K562 (cell line): ENCODE data around the gene OMP. TPM values are rescaled to one million over a fixed set of nuclear protein-coding genes. Genes with fewer than 3 reads are reported as not detected.

ENCODE experiments used
- DDX20 ChIP-seq: fragments of 450-650 bp; IDR thresholded peaks from 2 replicates; pipeline ENCODE4 v1.6.1; 2016; ENCODE audit warnings: missing genetic modification characterization, low read depth, mild to moderate bottlenecking, missing compliant biosample characterization, moderate library complexity
- ELF4 ChIP-seq: fragments of 450-650 bp; formaldehyde crosslinking; IDR thresholded peaks from 2 replicates; pipeline ENCODE4 v1.4.0; 2022; ENCODE audit warnings: missing genetic modification characterization
- FIP1L1 ChIP-seq: fragments of 200-400 bp; formaldehyde crosslinking; IDR thresholded peaks from 2 replicates; pipeline ENCODE4 v1.6.1; 2018; ENCODE audit warnings: mild to moderate bottlenecking, low read depth, low read length; ENCODE audit not compliant: poor library complexity, severe bottlenecking
- GABPA ChIP-seq: fragments of 200-800 bp; sonication (Bioruptor generic); conservative IDR thresholded peaks from 2 replicates; pipeline ENCODE4 v1.6.1; 2016; ENCODE audit warnings: low read depth, missing genetic modification characterization, missing compliant biosample characterization
- NCOA4 ChIP-seq: fragments of 450-650 bp; IDR thresholded peaks from 2 replicates; pipeline ENCODE4 v1.6.1; 2018; ENCODE audit warnings: mild to moderate bottlenecking; ENCODE audit not compliant: partially characterized antibody
- NCOR1 ChIP-seq: fragments of 450-650 bp; IDR thresholded peaks from 2 replicates; pipeline ENCODE4 v1.6.1; 2016; ENCODE audit warnings: mild to moderate bottlenecking, moderate library complexity
- NR4A1 ChIP-seq, 2 experiments: fragments of 250-450 bp in 1 of 2; fragments of 450-650 bp in 1 of 2; sonication (Bioruptor Pico) in 1 of 2; IDR thresholded peaks; 2 replicates each; pipeline versions ENCODE4 v1.4.0 to v1.6.1; 2016 to 2020; ENCODE audit warnings: mild to moderate bottlenecking in 2 of 2, missing compliant biosample characterization in 1 of 2, missing genetic modification characterization in 1 of 2, moderate library complexity in 1 of 2
- OTX1 ChIP-seq: fragments of 450-650 bp; formaldehyde crosslinking; IDR thresholded peaks from 2 replicates; pipeline ENCODE4 v1.4.0; 2022; ENCODE audit warnings: mild to moderate bottlenecking
- PHF8 ChIP-seq: fragments of 200-600 bp; sonication (generic); IDR thresholded peaks from 2 replicates; pipeline ENCODE4 v1.6.1; 2012; ENCODE audit warnings: mixed run types, mild to moderate bottlenecking, inconsistent platforms, low read length, moderate library complexity, borderline replicate concordance
- POU5F1 ChIP-seq: fragments of 150-350 bp; IDR thresholded peaks from 2 replicates; pipeline ENCODE4 v1.6.1; 2014; ENCODE audit warnings: borderline replicate concordance, low read length, low read depth, mild to moderate bottlenecking; ENCODE audit not compliant: partially characterized antibody
- PTRF ChIP-seq: fragments of 450-650 bp; IDR thresholded peaks from 2 replicates; pipeline ENCODE4 v1.6.1; 2016; ENCODE audit warnings: mild to moderate bottlenecking, missing genetic modification characterization, missing compliant biosample characterization
- SMAD1 ChIP-seq: fragments of 150-350 bp; IDR thresholded peaks from 2 replicates; pipeline ENCODE4 v1.6.1; 2014; ENCODE audit warnings: low read length, low read depth; ENCODE audit not compliant: partially characterized antibody
- TARDBP ChIP-seq: fragments of 450-650 bp; IDR thresholded peaks from 2 replicates; pipeline ENCODE4 v1.6.1; 2016
- YBX1 ChIP-seq: fragments of 450-650 bp; IDR thresholded peaks from 2 replicates; pipeline ENCODE4 v1.7.1; 2016; ENCODE audit warnings: mild to moderate bottlenecking
- ZNF174 ChIP-seq: fragments of 250-450 bp; sonication (Bioruptor Pico); IDR thresholded peaks from 2 replicates; pipeline ENCODE4 v1.4.0; 2020; ENCODE audit warnings: mild to moderate bottlenecking
- ZNF586 ChIP-seq: fragments of 450-650 bp; formaldehyde crosslinking; conservative IDR thresholded peaks from 2 replicates; pipeline ENCODE4 v1.4.0; 2020; ENCODE audit warnings: mild to moderate bottlenecking, moderate library complexity
- polyA plus RNA-seq, 8 experiments: library from polyadenylated mRNA; depleted of rRNA in 4 of 8; stranded (reverse) in 5 of 8; unstranded in 3 of 8; fragments of >200 nt; fragmentation: Nextera tagmentation in 2 of 8; fragmentation: Illumina TruSeq in 1 of 8; extraction: Ambion mirVana in 2 of 8; extraction: Trizol in 1 of 8; gene quantifications; 2 replicates each; pipeline versions ENCODE4 v1.2.1 to v1.2.3, GENCODE V29; 2011 to 2014; ENCODE audit warnings: inconsistent platforms in 1 of 8, missing spikeins in 1 of 8
- total RNA-seq, 7 experiments: library from RNA; depleted of rRNA in 6 of 7; stranded (reverse); fragments of >200 nt in 6 of 7; fragmentation: Illumina TruSeq in 2 of 7; extraction: Trizol in 2 of 7; gene quantifications; 2 replicates each; pipeline versions ENCODE4 v1.2.1 to v1.2.3, GENCODE V29; 2011 to 2021; ENCODE audit warnings: low replicate concordance in 1 of 7
- TF ChIP-seq, protein P1 (sequence below): fragments of 250-450 bp; sonication (Bioruptor Pico); IDR thresholded peaks from 2 replicates; pipeline ENCODE4 v1.4.0; 2020
- TF ChIP-seq, protein P2 (sequence below), 2 experiments: fragments of 450-650 bp; IDR thresholded peaks; 2 replicates each; pipeline ENCODE4 v1.6.1; 2016
- TF ChIP-seq, protein P3 (sequence below): conservative IDR thresholded peaks from 2 replicates; pipeline ENCODE4 v1.6.1; 2011; ENCODE audit warnings: low read depth, mild to moderate bottlenecking, low read length; ENCODE audit not compliant: control insufficient read depth

The OMP gene
- total and polyA plus RNA-seq, 9 of the 15 experiments (the other 6 are each of a cell fraction or from before 2014, with no cell fraction given) = not detected

- no peak for TF ChIP-seq SMAD1
- TF ChIP-seq PHF8 = peak; percentile 68; the same call in 1 of the 2 replicates
- TF ChIP-seq, protein P1, sequence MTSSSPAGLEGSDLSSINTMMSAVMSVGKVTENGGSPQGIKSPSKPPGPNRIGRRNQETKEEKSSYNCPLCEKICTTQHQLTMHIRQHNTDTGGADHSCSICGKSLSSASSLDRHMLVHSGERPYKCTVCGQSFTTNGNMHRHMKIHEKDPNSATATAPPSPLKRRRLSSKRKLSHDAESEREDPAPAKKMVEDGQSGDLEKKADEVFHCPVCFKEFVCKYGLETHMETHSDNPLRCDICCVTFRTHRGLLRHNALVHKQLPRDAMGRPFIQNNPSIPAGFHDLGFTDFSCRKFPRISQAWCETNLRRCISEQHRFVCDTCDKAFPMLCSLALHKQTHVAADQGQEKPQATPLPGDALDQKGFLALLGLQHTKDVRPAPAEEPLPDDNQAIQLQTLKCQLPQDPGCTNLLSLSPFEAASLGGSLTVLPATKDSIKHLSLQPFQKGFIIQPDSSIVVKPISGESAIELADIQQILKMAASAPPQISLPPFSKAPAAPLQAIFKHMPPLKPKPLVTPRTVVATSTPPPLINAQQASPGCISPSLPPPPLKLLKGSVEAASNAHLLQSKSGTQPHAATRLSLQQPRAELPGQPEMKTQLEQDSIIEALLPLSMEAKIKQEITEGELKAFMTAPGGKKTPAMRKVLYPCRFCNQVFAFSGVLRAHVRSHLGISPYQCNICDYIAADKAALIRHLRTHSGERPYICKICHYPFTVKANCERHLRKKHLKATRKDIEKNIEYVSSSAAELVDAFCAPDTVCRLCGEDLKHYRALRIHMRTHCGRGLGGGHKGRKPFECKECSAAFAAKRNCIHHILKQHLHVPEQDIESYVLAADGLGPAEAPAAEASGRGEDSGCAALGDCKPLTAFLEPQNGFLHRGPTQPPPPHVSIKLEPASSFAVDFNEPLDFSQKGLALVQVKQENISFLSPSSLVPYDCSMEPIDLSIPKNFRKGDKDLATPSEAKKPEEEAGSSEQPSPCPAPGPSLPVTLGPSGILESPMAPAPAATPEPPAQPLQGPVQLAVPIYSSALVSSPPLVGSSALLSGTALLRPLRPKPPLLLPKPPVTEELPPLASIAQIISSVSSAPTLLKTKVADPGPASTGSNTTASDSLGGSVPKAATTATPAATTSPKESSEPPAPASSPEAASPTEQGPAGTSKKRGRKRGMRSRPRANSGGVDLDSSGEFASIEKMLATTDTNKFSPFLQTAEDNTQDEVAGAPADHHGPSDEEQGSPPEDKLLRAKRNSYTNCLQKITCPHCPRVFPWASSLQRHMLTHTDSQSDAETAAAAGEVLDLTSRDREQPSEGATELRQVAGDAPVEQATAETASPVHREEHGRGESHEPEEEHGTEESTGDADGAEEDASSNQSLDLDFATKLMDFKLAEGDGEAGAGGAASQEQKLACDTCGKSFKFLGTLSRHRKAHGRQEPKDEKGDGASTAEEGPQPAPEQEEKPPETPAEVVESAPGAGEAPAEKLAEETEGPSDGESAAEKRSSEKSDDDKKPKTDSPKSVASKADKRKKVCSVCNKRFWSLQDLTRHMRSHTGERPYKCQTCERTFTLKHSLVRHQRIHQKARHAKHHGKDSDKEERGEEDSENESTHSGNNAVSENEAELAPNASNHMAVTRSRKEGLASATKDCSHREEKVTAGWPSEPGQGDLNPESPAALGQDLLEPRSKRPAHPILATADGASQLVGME (CRISPR knock-in tag) = 0 out of 2 replicates have a peak, but pooled peaks have one; percentile 13
- TF ChIP-seq POU5F1 = no peak
- no peak for TF ChIP-seq OTX1 (CRISPR knock-in tag)
- TF ChIP-seq FIP1L1 = peak; percentile 53
- TF ChIP-seq NR4A1 (CRISPR knock-in tag; IDR thresholded peaks at IDR 0.05) = no peak
- TF ChIP-seq NR4A1 (tag; IDR thresholded peaks at IDR 0.05) = no peak
- TF ChIP-seq ELF4 (CRISPR knock-in tag) = no peak
- TF ChIP-seq ZNF586 (CRISPR knock-in tag) = no peak
- TF ChIP-seq NCOR1 = no peak
- TF ChIP-seq YBX1 = no peak
- TF ChIP-seq, protein P2, sequence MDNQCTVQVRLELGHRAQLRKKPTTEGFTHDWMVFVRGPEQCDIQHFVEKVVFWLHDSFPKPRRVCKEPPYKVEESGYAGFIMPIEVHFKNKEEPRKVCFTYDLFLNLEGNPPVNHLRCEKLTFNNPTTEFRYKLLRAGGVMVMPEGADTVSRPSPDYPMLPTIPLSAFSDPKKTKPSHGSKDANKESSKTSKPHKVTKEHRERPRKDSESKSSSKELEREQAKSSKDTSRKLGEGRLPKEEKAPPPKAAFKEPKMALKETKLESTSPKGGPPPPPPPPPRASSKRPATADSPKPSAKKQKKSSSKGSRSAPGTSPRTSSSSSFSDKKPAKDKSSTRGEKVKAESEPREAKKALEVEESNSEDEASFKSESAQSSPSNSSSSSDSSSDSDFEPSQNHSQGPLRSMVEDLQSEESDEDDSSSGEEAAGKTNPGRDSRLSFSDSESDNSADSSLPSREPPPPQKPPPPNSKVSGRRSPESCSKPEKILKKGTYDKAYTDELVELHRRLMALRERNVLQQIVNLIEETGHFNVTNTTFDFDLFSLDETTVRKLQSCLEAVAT (IDR thresholded peaks at IDR 0.05) = no peak
- TF ChIP-seq GABPA (tag) = 0 out of 2 replicates have a peak, but pooled peaks have one; percentile 33
- TF ChIP-seq TARDBP = 0 out of 2 replicates have a peak, but pooled peaks have one; percentile 36
- TF ChIP-seq PTRF (tag) = no peak
- no peak for TF ChIP-seq ZNF174 (CRISPR knock-in tag)
- no peak for TF ChIP-seq NCOA4
- TF ChIP-seq DDX20 = no peak
- TF ChIP-seq, protein P3, sequence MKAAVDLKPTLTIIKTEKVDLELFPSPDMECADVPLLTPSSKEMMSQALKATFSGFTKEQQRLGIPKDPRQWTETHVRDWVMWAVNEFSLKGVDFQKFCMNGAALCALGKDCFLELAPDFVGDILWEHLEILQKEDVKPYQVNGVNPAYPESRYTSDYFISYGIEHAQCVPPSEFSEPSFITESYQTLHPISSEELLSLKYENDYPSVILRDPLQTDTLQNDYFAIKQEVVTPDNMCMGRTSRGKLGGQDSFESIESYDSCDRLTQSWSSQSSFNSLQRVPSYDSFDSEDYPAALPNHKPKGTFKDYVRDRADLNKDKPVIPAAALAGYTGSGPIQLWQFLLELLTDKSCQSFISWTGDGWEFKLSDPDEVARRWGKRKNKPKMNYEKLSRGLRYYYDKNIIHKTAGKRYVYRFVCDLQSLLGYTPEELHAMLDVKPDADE = peak; percentile 68; the same call in 1 of the 2 replicates
Observed at GRCh38 chr11:77066229-77067042, 36.2 kb upstream of the OMP start, which contains the start of gene CAPN5 (continued).
